ENCODE data around the gene CACNA1C.

Gene CACNA1C

DNA sequence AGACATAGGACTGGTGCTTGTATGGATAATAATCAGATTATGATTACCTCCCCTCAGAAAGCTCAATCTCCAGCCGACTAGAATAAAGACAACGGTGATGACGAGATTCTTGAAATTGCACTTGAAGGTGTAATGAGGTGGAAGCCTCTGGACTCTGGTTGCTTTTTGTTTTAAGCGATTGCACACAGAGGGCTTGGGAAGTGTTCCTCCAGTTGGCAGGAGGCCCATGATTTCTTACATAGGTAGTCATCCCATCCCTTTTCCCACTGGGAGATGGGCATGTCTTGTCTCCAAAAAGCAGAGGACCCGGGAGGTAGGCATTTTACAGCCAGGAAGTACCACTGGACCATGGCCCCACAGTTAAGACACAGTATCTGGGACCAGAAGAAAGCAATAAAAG lies 576.3 kb downstream of the CACNA1C start:
- no peak for DNase-seq (ENCODE audit: low spot score)

DNA sequence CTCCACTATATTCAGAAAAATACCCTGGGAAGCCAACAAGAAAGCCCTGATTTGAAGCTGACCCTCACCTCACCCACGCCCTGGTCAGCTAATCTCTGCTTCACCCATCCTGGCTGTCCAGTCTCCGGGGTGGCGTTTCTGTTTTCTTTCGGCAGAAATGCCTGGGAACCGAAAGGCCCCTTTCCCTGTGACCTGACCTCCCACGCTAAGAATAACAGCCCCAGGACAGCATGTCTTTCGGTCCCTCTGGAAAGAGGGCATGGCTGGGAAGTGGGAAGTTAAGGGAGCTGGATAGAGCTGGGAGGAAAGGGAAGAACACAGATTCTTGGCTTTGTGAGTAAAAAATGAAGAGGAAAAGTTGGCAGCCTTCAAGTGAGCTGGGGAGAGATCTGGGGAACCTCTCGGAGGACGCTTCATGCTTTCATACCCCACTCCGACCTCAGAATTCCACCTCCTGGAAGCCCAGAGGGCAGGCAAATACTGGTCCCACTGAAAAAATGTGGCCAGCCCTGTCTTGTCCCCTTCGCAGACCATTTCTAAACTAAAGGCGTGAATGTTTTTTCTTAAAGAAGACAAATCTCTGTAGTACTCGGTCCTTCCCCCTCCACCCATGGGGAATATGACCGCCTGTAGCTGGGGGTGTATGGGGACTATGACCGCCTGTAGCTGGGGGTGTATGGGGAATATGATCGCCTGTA lies 579.0 kb downstream of the CACNA1C start:
- no peak for DNase-seq (ENCODE audit: low spot score)

DNA sequence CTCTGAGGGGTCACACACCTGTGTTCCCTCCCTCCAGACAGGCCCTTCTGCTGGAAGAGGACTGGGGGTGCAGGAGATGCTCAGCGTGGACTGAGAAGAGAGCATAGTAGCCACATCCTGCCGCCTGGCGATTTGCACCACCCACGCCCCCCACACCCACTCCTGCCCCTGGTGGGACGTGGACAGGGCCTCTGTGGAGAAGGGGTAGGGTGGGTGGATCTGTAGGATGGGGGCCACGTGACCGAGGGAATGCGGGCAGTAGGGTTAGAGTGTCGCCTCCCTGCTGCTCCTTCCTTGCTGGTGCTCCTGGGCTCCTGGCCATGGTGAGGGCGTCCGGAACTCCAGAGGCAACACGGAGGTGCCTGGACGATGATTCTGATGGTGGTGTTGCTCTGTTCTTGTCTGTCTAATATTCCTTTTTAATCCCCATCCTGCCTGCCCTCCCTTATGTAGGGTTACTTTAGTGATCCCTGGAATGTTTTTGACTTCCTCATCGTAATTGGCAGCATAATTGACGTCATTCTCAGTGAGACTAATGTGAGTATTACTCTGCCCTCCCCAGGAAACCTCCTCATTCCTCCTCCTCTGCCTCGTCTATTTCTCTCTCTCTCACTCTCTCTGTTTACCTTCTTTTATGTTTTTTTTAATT lies 580.5 kb downstream of the CACNA1C start:
- DNase-seq (ENCODE audit: low spot score), result no peak

DNA sequence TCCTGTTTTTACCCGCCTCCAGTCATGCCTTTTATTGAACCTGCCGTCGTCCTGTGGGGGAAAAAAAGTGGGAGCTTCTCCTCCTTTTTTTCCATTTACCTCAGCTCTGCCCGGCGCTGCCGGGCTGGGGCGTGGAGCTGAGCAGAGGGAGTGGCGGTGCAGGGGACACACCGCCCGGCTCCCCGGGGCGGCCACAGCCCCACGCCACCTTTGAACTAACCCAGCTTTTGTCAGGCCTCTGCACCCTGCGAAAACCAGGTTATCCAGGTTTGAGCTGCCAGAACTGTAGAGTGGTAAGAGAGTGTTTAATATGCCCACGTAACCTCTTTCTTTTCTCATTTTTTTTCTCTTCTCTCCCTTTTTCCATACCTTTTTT lies 581.0 kb downstream of the CACNA1C start:
- no peak for DNase-seq (ENCODE audit: low spot score)

DNA sequence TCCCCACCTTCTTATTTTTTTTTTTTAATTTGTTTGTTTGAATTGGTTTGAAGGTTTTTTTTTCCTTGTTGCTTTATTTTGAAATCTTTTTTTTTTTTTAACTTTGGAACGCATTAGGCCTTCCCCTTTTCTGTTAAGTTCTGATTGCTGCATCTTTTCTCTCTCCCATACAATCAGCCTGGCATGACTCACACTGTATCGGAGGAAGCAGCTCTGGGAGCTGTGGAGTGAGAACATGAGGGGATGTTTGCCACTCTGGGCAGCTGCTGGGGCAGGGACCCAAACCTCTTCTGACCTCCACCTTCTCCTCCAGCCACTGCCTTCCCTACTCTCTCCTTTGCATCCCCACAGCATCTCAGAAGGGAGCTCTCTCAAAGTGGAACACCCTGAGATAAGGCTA lies 581.7 kb downstream of the CACNA1C start:
- no peak for DNase-seq (ENCODE audit: low spot score)

DNA sequence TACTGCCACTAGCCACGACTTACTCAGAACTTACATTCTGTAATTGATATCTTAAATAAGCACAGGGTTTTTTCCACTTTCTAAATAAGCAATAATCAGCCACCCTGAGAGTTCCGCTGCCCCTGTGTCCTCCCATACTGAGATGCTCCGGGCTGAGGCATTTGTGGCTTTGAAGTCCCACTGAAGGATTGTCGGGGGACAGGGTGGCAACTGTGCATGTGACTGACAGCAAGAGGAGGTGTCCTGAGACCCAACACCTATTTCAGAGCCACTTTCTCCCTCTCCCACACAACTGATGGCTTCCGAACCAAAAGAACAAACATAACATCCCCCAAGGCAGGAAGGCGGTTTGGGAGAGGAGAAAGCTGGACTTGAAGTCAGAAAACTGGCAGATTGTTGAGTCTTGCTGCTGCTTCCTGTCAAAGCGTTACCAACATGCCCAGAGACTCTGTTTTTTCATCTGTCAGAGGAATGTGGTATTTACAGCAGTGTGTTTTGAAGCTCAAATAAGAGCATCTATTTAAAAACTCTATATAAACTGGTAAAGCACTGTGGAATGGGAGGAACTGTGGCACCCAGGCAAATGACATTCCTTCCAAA lies 584.1 kb downstream of the CACNA1C start:
- no peak for DNase-seq (ENCODE audit: low spot score)

DNA sequence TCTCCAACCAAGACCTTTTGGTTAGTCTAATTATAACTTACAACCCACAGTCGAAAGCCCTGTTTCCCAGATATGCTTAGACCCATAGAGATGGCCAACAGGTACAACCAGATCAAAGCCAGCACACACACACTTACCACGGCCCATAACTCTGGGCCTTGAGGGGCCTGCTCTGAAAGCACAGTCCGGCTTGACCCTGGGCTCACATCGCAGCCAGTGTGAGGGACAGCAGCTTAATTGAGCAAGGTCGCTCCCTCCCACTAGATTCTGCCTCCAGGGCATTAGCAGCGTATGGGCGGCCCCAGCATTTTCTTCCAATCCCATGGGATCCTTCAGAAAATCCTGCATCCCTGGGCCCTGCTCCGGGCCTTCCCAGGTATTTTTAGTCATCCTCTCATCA lies 584.6 kb downstream of the CACNA1C start:
- no peak for DNase-seq (ENCODE audit: low spot score)

DNA sequence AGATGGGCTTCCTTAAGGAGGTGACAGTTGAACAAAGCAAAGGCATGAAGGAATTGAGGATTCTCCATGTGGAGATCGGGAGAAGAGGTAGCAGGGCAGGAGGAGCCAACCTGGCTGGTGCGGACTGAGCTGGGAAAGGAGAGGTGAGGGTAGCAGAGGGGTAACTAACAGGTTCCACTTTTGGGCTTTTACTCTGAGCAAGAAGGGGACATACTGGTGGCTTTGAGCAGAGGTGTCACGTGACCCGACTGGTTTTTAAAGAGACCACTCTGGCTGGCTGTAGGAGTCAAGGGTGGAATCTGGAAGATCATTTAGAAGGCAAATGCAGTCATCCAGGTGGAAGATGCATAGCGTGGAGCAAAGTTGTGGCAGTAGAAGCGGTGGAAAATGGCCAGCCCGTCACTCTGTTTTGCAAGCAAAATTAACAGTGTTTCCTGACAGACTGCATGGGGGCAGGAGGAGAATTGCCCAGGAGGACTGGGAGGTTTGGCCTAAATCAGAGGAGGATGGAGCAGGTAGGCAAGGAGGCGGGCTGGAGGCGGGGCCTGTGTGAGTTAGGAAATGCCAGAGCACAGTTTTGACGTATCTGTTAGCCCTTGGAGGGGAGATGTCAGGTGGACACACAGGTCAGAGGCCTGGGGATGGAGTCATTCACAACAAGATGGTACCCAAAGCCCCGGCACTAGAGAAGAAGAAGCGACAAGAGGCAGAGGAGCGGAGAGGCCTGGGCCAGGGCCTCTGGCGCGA lies 585.7 kb downstream of the CACNA1C start:
- no peak for DNase-seq (ENCODE audit: low spot score)

DNA sequence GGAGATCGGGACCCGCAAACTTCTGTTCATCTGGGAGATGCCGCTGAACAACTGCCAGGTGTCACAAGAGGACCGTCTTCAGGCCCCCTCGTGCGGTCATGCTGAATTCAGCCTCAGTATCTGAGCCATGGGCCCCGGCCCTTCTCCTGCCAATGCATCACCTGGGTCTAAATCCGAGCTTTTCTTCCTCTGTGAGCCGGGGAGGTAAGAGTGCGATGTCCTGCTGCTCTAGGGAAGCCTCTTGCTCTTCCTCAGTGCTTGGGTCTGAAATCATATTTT lies 586.2 kb downstream of the CACNA1C start:
- DNase-seq (ENCODE audit: low spot score), result no peak

DNA sequence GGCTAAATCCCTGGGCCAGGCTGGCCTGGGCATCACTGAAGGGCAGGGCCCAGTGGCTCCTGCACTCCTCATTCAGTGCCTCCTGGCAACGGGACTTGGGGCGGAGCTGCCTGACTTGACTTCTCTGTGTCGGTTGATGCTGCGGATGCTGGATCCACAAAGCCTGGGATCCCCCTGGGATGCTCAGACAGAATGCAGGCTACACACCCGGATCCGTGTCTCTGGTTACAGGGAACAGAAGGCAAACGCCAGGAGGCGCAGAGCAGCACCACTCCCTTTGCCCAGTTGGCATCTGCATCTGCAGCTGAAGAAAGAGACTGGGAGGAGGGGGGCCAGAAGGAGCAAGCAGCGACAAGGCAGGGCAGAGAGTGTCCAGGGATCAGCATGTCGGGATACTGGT lies 587.5 kb downstream of the CACNA1C start:
- DNase-seq (ENCODE audit: low spot score), result no peak

DNA sequence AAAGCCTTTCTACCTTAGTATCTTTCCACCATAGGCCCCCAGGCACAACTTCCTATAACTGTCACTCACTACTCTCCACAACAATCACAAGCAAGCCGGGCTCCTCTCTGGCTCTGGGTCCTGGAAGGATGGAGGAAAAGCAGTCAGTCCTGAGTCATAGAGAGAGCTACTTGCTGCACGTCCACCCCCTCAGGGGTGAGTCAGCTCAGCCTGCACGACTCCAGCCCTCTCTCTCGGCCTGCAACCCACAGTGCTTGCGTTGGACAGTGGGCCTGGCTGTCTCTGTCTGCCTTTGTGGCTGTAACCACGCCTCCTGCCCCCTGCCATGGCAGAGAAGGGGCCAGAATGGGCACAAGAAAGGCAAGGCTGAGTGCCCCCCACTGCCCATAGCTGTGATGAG lies 587.9 kb downstream of the CACNA1C start:
- no peak for DNase-seq (ENCODE audit: low spot score)

DNA sequence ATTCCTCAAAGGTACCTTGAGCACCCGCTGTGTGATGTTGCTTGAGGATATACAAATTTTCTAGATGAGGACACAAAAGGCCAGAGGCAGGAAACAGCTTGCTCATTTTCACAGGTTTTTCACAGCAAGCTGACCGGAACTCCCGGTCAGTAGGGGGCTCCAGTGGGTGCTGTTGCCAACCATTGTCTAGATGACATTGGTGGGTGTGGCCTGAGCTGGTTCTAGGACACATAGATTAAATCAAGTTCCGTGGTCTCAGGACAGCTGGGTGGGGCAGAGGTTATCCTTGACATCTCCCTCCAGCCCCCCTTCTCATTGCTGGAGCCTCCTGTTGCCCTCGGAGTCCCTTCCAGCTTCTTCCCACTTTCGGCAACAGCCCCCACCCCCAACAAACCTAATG lies 588.4 kb downstream of the CACNA1C start:
- peak; percentile 45 for DNase-seq (ENCODE audit: low spot score)

DNA sequence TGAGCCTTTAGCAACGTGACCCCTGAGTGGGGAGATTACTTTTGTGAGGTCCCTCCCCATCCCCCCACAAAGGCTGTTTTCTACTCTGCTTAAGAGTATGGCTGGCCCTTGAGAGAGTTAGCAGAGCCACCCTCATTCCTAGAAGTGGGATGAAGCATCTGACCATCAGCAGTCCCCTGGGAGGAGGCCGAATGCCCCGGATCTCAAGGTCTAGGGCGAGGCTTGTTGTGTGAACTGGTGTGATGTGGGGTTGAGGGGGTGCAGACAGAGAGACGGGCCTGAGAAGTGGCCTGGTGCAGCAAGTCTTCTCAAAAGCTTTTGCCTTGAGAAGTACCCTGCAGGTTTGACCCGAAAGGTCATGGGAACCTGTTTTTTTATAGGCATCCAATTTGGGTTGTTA lies 589.0 kb downstream of the CACNA1C start:
- DNase-seq (ENCODE audit: low spot score), result no peak

DNA sequence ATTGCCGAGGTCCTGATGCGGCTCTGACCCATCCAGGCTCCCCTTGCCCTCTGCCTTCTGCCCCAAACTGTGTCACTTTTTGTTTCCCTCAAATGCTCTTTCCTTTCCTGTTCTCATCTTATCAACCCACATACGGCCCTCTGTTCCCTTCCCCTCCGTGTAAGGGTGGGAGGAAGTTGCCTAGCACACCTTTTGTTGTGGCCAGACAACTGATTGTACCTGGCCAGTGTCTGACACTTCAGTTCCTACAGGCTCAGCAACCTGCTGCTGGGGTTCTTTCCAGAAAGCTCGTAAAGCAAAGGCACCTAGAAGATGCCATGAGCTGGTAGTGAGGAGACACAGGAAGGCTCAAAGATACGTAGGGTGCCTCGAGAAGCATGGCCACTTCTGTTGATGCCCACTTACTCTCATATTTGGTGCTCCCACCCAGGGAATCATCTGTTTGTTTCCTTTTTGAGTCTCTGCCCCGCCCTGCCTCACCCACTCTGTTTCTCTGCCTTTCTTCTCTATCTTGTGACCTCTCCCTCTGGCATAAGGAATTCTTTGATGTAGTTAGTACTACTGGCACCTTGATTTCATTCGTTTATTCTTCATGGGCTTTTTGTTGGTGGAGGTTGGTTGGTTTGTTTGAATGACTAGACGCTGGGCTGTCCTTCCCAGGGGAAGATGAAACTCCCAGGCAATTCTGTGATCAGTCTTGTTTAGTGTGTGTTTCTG lies 589.5 kb downstream of the CACNA1C start:
- no peak for DNase-seq (ENCODE audit: low spot score)

DNA sequence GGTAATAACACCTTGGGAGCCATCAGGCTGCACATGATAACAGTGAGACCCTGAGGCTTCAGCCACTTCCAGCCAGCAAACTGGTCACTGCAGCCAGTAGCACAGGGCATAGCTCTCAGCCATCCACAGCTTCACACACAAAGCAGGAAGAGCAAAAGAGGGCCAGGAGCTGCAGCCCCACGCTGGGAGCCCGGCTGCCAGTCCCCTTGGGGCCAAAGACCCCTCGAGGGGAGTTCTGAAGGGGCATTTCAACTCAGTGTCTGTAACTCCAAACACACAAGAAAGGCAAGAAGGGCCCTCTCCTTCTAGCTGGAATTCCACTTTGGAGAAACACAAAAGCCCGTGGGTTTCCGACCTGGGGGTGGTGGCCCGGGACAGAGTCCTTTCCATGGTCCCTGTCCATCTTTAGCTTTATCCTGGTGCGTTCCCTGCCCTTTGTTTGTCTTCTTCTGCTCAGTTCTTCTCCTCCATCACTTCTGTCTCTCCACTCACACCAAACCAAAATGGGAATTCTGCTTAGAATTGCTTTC lies 590.2 kb downstream of the CACNA1C start:
- DNase-seq (ENCODE audit: low spot score), result no peak

DNA sequence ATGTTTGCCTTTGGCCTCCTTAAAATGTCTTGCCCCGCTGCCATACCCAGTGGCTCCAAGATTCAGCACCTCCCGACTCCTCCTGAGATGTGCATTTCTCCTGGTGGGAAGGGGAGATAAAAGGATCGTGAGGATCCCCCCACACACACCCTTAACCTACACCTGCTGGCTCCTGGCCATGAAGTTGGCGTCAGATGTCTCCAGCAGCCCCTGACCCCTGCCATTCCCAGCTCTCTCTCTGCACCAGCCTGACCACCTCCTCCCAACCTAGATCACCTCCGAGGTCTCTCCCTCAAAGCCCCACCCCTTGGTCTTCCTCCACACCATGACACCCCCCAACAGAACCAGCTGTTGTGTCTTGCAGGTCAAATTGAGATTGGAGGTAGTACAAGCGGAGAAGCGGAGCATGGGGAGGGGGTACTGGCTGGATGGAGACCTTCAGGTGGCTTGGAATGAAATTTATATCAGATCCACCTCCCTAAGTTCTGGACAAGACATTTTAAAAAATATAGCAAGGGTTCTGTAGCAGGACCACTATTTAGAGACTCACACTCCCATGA lies 590.9 kb downstream of the CACNA1C start:
- no peak for DNase-seq (ENCODE audit: low spot score)

DNA sequence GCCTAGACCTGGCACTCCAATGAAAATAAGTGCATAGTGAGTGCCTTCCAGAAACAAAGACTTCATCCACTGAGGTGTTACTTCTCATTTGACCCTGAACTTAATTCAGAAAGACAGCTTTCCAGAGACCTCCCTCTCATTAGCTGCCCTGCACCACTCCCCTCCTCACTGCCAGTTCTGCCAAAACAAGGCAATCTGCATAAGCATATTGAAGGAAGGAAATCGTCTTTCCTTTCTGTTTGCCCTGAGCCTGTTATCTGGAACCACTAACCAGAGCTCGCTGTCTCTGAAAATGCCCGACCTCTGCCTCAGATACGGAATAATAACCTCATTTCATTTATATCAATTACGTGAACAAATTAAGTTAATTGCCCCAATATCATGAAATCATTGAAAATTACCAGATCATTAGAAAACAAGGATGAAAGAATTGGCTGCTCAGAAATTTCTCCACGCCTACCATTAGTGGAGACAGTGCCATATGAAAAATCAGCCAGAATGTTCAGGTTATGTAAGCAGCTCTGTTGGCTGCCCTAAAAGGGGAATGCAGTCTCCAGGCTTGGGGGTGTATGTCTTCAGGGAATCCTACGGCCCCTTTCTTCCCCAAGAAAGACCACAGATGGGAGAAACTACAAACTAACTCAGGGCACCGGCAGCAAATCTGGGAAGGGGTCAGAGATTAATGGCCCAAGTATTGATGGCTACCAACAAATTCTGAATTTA lies 592.1 kb downstream of the CACNA1C start:
- no peak for DNase-seq (ENCODE audit: low spot score)

DNA sequence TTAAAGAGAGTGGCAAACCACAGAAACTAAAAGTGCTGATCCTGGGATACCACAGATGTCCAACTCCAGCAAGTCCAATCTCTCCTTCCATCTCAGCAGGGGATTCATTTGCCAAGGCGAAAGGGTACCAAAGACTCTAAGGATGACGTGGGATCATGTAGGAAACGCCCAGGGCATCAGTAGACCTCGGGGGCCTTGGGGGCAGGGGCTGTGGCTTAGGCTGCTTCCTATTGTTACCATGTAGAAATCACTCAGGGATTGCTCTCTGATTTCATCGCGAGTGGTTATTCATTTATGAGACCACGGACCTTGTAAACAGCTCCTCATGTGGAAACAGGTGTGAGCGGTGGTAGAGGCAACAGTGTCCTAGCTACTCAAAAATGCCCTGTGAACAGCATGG lies 592.7 kb downstream of the CACNA1C start:
- DNase-seq (ENCODE audit: low spot score), result no peak

DNA sequence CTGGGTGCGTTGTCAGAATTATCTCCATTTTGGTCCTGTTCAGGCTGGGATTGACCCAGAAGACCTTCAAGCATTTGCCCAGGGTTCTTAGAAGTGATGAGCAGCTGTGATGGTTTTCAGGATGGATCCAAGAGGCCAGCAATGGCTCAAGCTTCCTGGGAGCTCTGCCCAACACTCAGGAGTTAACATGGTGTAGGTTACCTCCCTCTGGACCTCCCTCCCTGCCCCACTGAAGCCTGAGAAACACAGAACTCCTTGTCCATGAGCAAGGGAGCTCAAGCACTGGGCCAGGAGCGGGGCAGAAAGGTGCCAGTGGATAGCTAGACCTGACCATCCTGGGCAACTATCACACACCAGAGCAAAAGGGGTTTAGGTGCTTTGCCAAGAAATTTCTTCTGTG lies 593.6 kb downstream of the CACNA1C start:
- DNase-seq (ENCODE audit: low spot score), result no peak

DNA sequence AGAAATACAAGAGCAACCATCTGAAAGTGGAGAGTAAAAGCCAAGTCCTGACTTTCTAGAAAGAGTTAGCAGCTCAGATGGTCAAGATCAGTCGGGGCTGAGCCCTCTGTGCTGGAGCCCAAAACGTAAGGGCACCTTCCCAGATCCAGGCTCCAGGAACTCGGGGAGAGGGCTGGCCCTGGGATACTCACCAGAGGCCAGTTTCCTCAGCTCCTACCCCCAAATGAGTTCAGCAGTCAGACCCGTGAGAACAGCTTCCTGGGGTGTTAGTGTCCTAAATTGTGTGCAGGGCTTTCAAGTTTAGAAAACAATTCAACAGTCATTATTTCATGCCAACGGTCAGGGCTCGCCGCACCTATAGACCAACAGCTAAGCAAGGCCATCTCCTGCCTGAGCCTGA lies 594.4 kb downstream of the CACNA1C start:
- no peak for DNase-seq (ENCODE audit: low spot score)

DNA sequence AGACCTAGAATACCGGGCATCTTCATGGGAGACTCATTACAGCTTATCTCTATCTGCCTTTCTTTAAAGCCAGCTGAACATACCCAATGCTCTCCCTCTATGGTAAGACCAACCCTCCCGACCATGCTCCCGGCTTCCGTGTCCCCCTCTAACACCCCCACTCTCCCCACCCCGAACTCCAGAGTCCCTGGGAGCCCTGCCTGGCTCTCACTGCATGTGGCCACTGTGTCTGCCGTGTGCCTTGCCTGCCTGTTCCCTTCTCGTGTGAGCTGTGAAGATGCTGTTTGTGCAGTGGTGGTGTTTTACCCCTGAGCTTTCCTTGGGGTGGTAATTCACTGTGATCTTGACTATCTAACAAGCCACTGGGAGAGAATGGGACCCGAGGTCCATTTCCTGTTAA lies 595.6 kb downstream of the CACNA1C start:
- DNase-seq (ENCODE audit: low spot score), result no peak

Data from HuH-7 (cell line).